Dedifferentiated amniotic fluid mesenchymal stem cell (primary cell): Measurements from ENCODE around the gene RABGAP1L.
"Not testable (repeated sequence)": the region's sequence is repeated elsewhere in the genome, so short reads cannot be mapped to it uniquely, and the experiment has no call there.

ENCODE experiments used
- DNase-seq: peaks from one replicate; pipeline ENCODE4 v3.0.0-alpha.2; 2016; ENCODE audit errors: extremely low spot score

The RABGAP1L gene

GRCh38 chr1:174159252-174160108 lies at the start of gene RABGAP1L:
TSS of gene RABGAP1L (plus strand) at chr1:174159520.
- peak; percentile 89 for DNase-seq

GRCh38 chr1:174110053-174110452 lies 49.3 kb upstream of the RABGAP1L start:
- no peak for DNase-seq

- DNase-seq = no peak
These were observed 46.7 kb upstream of the RABGAP1L start for GRCh38 chr1:174112489-174113162.

GRCh38 chr1:174114106-174114505 lies 45.2 kb upstream of the RABGAP1L start:
- DNase-seq = no peak

- DNase-seq = no peak
These were observed 44.4 kb upstream of the RABGAP1L start for GRCh38 chr1:174114788-174115448.

- no peak for DNase-seq
These were observed 43.3 kb upstream of the RABGAP1L start for GRCh38 chr1:174116042-174116441.

- no peak for DNase-seq
These were observed 40.6 kb upstream of the RABGAP1L start for GRCh38 chr1:174118751-174119150.

- DNase-seq = not testable (repeated sequence)
These were observed 37.0 kb upstream of the RABGAP1L start for GRCh38 chr1:174122318-174122717.

- no peak for DNase-seq
These were observed 35.5 kb upstream of the RABGAP1L start for GRCh38 chr1:174123843-174124242.

GRCh38 chr1:174127176-174127575 lies 32.1 kb upstream of the RABGAP1L start:
- not testable (repeated sequence) for DNase-seq

- no peak for DNase-seq
These were observed 28.2 kb upstream of the RABGAP1L start for GRCh38 chr1:174131032-174131638.

- no peak for DNase-seq
These were observed 25.2 kb upstream of the RABGAP1L start for GRCh38 chr1:174134003-174134659.

- no peak for DNase-seq
These were observed 24.1 kb upstream of the RABGAP1L start for GRCh38 chr1:174135211-174135610.

- DNase-seq = no peak
These were observed 22.6 kb upstream of the RABGAP1L start for GRCh38 chr1:174136714-174137113.

- no peak for DNase-seq
These were observed 16.5 kb upstream of the RABGAP1L start for GRCh38 chr1:174142836-174143235.

GRCh38 chr1:174143727-174144396 lies 15.5 kb upstream of the RABGAP1L start:
- not testable (repeated sequence) for DNase-seq

GRCh38 chr1:174144397-174144783 lies 14.9 kb upstream of the RABGAP1L start:
- DNase-seq = not testable (repeated sequence)

GRCh38 chr1:174149216-174149615 lies 10.1 kb upstream of the RABGAP1L start:
- no peak for DNase-seq

GRCh38 chr1:174150499-174150898 lies 8.8 kb upstream of the RABGAP1L start:
- DNase-seq = no peak

GRCh38 chr1:174152427-174152826 lies 6.9 kb upstream of the RABGAP1L start:
- DNase-seq = no peak
